A549 (cell line): ENCODE results near the gene CNDP1.

Experiments used
- CBX2 ChIP-seq: fragments of 200-600 bp; sonication (generic); IDR thresholded peaks from 2 replicates; pipeline ENCODE4 v1.6.1; 2016; ENCODE audit warnings: low read depth, mild to moderate bottlenecking, borderline replicate concordance
- CTCF ChIP-seq: fragments of >200 bp; sonication (Bioruptor Twin); formaldehyde crosslinking; IDR thresholded peaks from 3 replicates; pipeline ENCODE4 v1.5.1; 2016
- ESRRA ChIP-seq: fragments of 150-350 bp; IDR thresholded peaks from 2 replicates; pipeline ENCODE4 v1.6.1; 2014; ENCODE audit warnings: mild to moderate bottlenecking, low read length, borderline replicate concordance
- HOXB13 ChIP-seq: fragments of 250-450 bp; sonication (Bioruptor Pico); IDR thresholded peaks from 2 replicates; pipeline ENCODE4 v1.5.0; 2020; ENCODE audit warnings: low read depth, mild to moderate bottlenecking, moderate library complexity
- JUNB ChIP-seq: fragments of >200 bp; sonication (Bioruptor Twin); formaldehyde crosslinking; IDR thresholded peaks from 2 replicates; pipeline ENCODE4 v1.6.1; 2016
- MAX ChIP-seq: IDR thresholded peaks from 2 replicates; pipeline ENCODE4 v1.6.1; 2012
- RAD21 ChIP-seq, 2 experiments: fragments of >200 bp in 1 of 2; sonication (Bioruptor Twin) in 1 of 2; formaldehyde crosslinking in 1 of 2; IDR thresholded peaks in 1 of 2; conservative IDR thresholded peaks in 1 of 2; 2 replicates in 1 of 2; 3 replicates in 1 of 2; pipeline ENCODE4 v1.6.1; 2012 to 2018; ENCODE audit warnings: inconsistent platforms in 1 of 2
- REST ChIP-seq: fragments of 200-600 bp; sonication (generic); IDR thresholded peaks from 2 replicates; pipeline ENCODE4 v1.6.1; 2016; ENCODE audit warnings: antibody characterized with exemption, mild to moderate bottlenecking, moderate library complexity

GRCh38 chr18:74530584-74530862, 3.8 kb upstream of the CNDP1 start:
- TF ChIP-seq CTCF: no peak
- no peak for TF ChIP-seq MAX
- no peak for TF ChIP-seq RAD21 (conservative IDR thresholded peaks at IDR 0.05 in 1 of 2, IDR thresholded peaks at IDR 0.05 in 1 of 2)
- no peak for TF ChIP-seq REST
- TF ChIP-seq CBX2: no peak
- no peak for TF ChIP-seq ESRRA
- TF ChIP-seq JUNB: no peak
- no peak for TF ChIP-seq HOXB13 (CRISPR knock-in tag)
